Calu3 (cell line): ENCODE measurements around the gene ZNF212. TPM values are rescaled to one million over a fixed set of nuclear protein-coding genes. Genes with fewer than 3 reads are reported as not detected.

ENCODE experiments used
- Bru-seq: library from RNA; stranded (reverse); fragments of 400-500 nt; gene quantifications from one replicate; lab custom pipeline; 2021; lab: Mats Ljungman, UMichigan
- BruChase-seq, 2 experiments: library from RNA; stranded (reverse); fragments of 400-500 nt; gene quantifications; one replicate each; lab custom pipeline; 2021; lab: Mats Ljungman, UMichigan
- BruUV-seq: library from RNA; stranded (reverse); fragments of 400-500 nt; replicated peaks from 2 replicates; lab custom pipeline; 2021; lab: Mats Ljungman, UMichigan
- CTCF ChIA-PET: fragments of 300-600 bp; sonication (Branson Sonifier 250); formaldehyde crosslinking; loops from one replicate; lab custom pipeline; 2022; ENCODE audit warnings: antibody characterized with exemption; lab: Charles Lee
- DNase-seq: peaks from one replicate; pipeline ENCODE4 v3.0.0; 2022
- H3K27ac Mint-ChIP-seq: one replicate; pipeline ENCODE4 v1.8.0; 2022; ENCODE audit warnings: mixed read lengths; ENCODE audit not compliant: unreplicated experiment
- H3K27me3 Mint-ChIP-seq: one replicate; pipeline ENCODE4 v1.8.0; 2022; ENCODE audit warnings: mixed read lengths; ENCODE audit not compliant: unreplicated experiment
- H3K36me3 Mint-ChIP-seq: one replicate; pipeline ENCODE4 v1.8.0; 2022; ENCODE audit warnings: mild to moderate bottlenecking, moderate library complexity, mixed read lengths; ENCODE audit not compliant: insufficient read depth, unreplicated experiment
- H3K4me1 Mint-ChIP-seq: one replicate; pipeline ENCODE4 v1.8.0; 2022; ENCODE audit warnings: mild to moderate bottlenecking, low read depth, mixed read lengths; ENCODE audit not compliant: unreplicated experiment
- H3K4me3 Mint-ChIP-seq: one replicate; pipeline ENCODE4 v1.8.0; 2022; ENCODE audit warnings: mild to moderate bottlenecking, low read depth, moderate library complexity, mixed read lengths; ENCODE audit not compliant: unreplicated experiment
- H3K9me3 Mint-ChIP-seq: one replicate; pipeline ENCODE4 v1.8.0; 2022; ENCODE audit warnings: low read depth, mixed read lengths; ENCODE audit not compliant: unreplicated experiment
- CTCF ChIP-seq: fragments of 200-600 bp; IDR thresholded peaks from one replicate; pipeline ENCODE4 v1.8.0; 2022; ENCODE audit warnings: antibody characterized with exemption; ENCODE audit not compliant: unreplicated experiment
- intact Hi-C: fragments of 100-400 bp; cut with micrococcal nuclease; formaldehyde crosslinking; loops from one replicate; pipeline ENCODE4 v1.10.0; 2022; ENCODE audit not compliant: unreplicated experiment
- long read RNA-seq: library from polyadenylated mRNA; stranded (forward); transcript quantifications from one replicate; pipeline ENCODE4 v2.0.0, GENCODE V29; 2022
- total RNA-seq: library from RNA; stranded (reverse); gene quantifications from 2 replicates; pipeline ENCODE4 v1.2.3, GENCODE V29; 2022

ZNF212 gene
- total RNA-seq (17.2 and 18.5 TPM in 2 replicates), Bru-seq, nascent RNA (percentile 82 among the genes with signal in this experiment), BruChase-seq, experiment 1, labeled RNA remaining after a 6-hour chase (percentile 80 among the genes with signal in this experiment), BruChase-seq, experiment 2, labeled RNA remaining after a 2-hour chase (percentile 85 among the genes with signal in this experiment)
- long read RNA-seq, transcript ZNF212-201 (5 exons, 2,810 nt), result major isoform, 10 of 15 reads
- long read RNA-seq, partial matches to known transcripts, result 0 of 15 reads
- long read RNA-seq, other reads (novel, unspliced or antisense), result 5 of 15 reads

GRCh38 chr7:149239345-149240143 is at the start of gene ZNF212:
Gene ZNF212 (plus strand): TSS chr7:149239651. CDS start chr7:149239779, 128 bp downstream.
- Mint-ChIP-seq H3K9me3 (peaks cover 6% of the 10 kb centered on the region), H3K27ac (peak within 1 kb of the TSS; percentile 97), H3K27me3 (no peaks in the 10 kb centered on the region), H3K4me1 (peaks cover 28% of the 10 kb centered on the region), H3K36me3 (peaks cover 31% of the 10 kb centered on the region), H3K4me3 (peak within 1 kb of the TSS; percentile 90)
- DNase-seq, result peak; percentile 97
- TF ChIP-seq CTCF, result peak; percentile 68
- no TSS peak for BruUV-seq
- CTCF ChIA-PET, result interaction anchor here (0.9 kb wide), 1 partner anchor 44 kb away, joined by 5 read pairs; the partner anchor contains the start of gene ZNF282
- intact Hi-C loops, result loop anchor here (2.0 kb wide), 2 partner anchors 45 to 95 kb away; partner anchors contain the start of gene ZNF282

GRCh38 chr7:149191851-149192250 is 47.6 kb upstream of the ZNF212 start:
- Mint-ChIP-seq H3K9me3 (no peaks in the 10 kb centered on the region), H3K36me3 (peaks cover 28% of the 10 kb centered on the region), H3K27me3 (no peaks in the 10 kb centered on the region), H3K27ac (no peak overlapping the region), H3K4me3 (peak overlapping the region; percentile 68), H3K4me1 (no peaks in the 10 kb centered on the region)
- no peak for DNase-seq
- BruUV-seq, result no TSS peak
- CTCF ChIA-PET, result interaction anchor here (0.7 to 0.8 kb wide), 2 partner anchors 22 to 37 kb away, joined by 3 to 8 read pairs; no protein-coding TSS in a partner anchor
- intact Hi-C loops, result no loop called here
- TF ChIP-seq CTCF, result no peak

- CTCF ChIA-PET, result interaction anchor here (0.5 to 2.0 kb wide), 8 partner anchors 11 to 222 kb away, joined by 3 to 14 read pairs (median 6); partner anchors contain the start of gene ZNF783
- peak overlapping the region; percentile 87 for H3K4me3 Mint-ChIP-seq
- peaks cover 48% of the 10 kb centered on the region for H3K36me3 Mint-ChIP-seq
- TF ChIP-seq CTCF, result no peak
- no peak for DNase-seq
- no peak overlapping the region for H3K27ac Mint-ChIP-seq
- H3K27me3 Mint-ChIP-seq, result no peaks in the 10 kb centered on the region
- no peaks in the 10 kb centered on the region for H3K9me3 Mint-ChIP-seq
- intact Hi-C loops, result loop anchor here (2.0 to 5.0 kb wide), 3 partner anchors 44 to 67 kb away; partner anchors contain the start of genes ZNF212, ZNF398 and ZNF425
- BruUV-seq, result no TSS peak
- H3K4me1 Mint-ChIP-seq, result peaks cover 9% of the 10 kb centered on the region
These were observed 44.7 kb upstream of the ZNF212 start for GRCh38 chr7:149194799-149195179.
